Natural killer cell (primary cell): Measurements from ENCODE around the gene CILP. TPM values are rescaled to one million over a fixed set of nuclear protein-coding genes. Genes with fewer than 3 reads are reported as not detected.

Source experiments
- ATAC-seq, 3 donors: fragments of 150-1000 bp in 2 of 3; fragments of 200-7000 bp in 1 of 3; cut with Tn5 transposase; 1 replicate in 1 of 3; 2 replicates in 2 of 3; pipeline ENCODE4 v1.10.0; 2021; ENCODE audit warnings: mild to moderate bottlenecking in 2 of 3, moderate library complexity in 2 of 3
- DNase-seq, 2 donors: peaks; one replicate each; pipeline versions ENCODE4 v3.0.0 to v3.0.0-alpha.2; 2013 to 2021; ENCODE audit warnings: mixed read lengths in 1 of 2
- H3K27ac ChIP-seq: one replicate; pipeline ENCODE4 v1.5.1; 2013; ENCODE audit warnings: mild to moderate bottlenecking, low read length
- H3K27me3 ChIP-seq: one replicate; pipeline ENCODE4 v1.6.1; 2013; ENCODE audit warnings: low read length; ENCODE audit not compliant: control insufficient read depth, insufficient read depth
- H3K36me3 ChIP-seq: one replicate; pipeline ENCODE4 v1.6.1; 2013; ENCODE audit warnings: low read length; ENCODE audit not compliant: control insufficient read depth, insufficient read depth
- H3K4me1 ChIP-seq: one replicate; pipeline ENCODE4 v1.6.1; 2013; ENCODE audit warnings: low read length; ENCODE audit not compliant: control insufficient read depth, insufficient read depth
- H3K4me3 ChIP-seq: one replicate; pipeline ENCODE4 v1.5.1; 2013; ENCODE audit warnings: low read length
- H3K9me3 ChIP-seq: one replicate; pipeline ENCODE4 v1.6.1; 2013; ENCODE audit warnings: low read length; ENCODE audit not compliant: control insufficient read depth, insufficient read depth
- H3K27ac Mint-ChIP-seq, 2 donors: one replicate each; pipeline ENCODE4 v1.8.0; 2022; ENCODE audit warnings: mild to moderate bottlenecking in 2 of 2, mixed read lengths in 2 of 2, moderate library complexity in 1 of 2
- H3K27me3 Mint-ChIP-seq, 2 donors: one replicate each; pipeline ENCODE4 v1.8.0; 2022; ENCODE audit warnings: low read depth in 2 of 2, mixed read lengths in 2 of 2
- H3K36me3 Mint-ChIP-seq: one replicate; pipeline ENCODE4 v1.8.0; 2022; ENCODE audit warnings: mixed read lengths
- H3K4me1 Mint-ChIP-seq, 2 donors: one replicate each; pipeline ENCODE4 v1.8.0; 2022; ENCODE audit warnings: mixed read lengths in 2 of 2
- H3K4me3 Mint-ChIP-seq: one replicate; pipeline ENCODE4 v1.8.0; 2022; ENCODE audit warnings: mild to moderate bottlenecking, moderate library complexity, mixed read lengths
- H3K9me3 Mint-ChIP-seq, 2 donors: one replicate each; pipeline ENCODE4 v1.8.0; 2022; ENCODE audit warnings: mixed read lengths in 2 of 2
- CTCF ChIP-seq: fragments of 200-600 bp; IDR thresholded peaks from one replicate; pipeline ENCODE4 v1.8.0; 2022; ENCODE audit warnings: antibody characterized with exemption
- WGBS: methylation state at CpG from one replicate; pipeline ENCODE4 v1.1.7; 2013; ENCODE audit warnings: missing lambda C conversion rate; ENCODE audit not compliant: insufficient coverage; 5-methylcytosine and 5-hydroxymethylcytosine counted together
- intact Hi-C: fragments of 100-400 bp; cut with micrococcal nuclease; formaldehyde crosslinking; loops from one replicate; pipeline ENCODE4 v1.14.2; 2022
- total RNA-seq, 4 donors: library from RNA; stranded (reverse); fragments of 120-200 nt in 1 of 4; gene quantifications; one replicate each; pipeline versions ENCODE4 v1.2.3 to v1.2.4, GENCODE V29; 2013 to 2022

CILP gene
- total RNA-seq, 3 donors from 2014 or later (not counting 1 experiment from before 2014, with no cell fraction given) = 0.24 to 0.61 (median 0.35) TPM

DNA sequence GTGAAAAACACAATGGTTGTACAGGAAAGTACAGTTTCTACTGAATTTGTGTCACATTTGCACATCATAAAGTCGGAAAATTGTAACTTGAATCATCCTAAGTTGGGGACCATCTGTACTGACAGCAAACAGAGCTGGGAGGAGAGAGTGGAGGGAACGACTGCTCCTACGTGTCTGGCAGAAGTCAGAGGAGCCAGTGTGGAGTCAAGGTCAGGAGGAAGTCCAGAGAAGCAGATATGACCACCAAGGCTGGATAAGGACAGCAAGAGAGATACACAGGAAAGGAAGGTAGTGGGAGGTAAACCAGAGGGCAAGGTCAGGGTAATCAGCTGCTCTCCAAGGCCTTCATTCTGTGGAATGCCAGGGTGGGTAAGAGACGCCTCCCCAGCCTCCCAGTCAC lies 2.7 kb upstream of the CILP start:
- TF ChIP-seq CTCF = no peak
- H3K27ac ChIP-seq = no peak overlapping the region
- no peaks in the 10 kb centered on the region for H3K36me3 Mint-ChIP-seq
- H3K27ac Mint-ChIP-seq = no peak overlapping the region
- no peak for ATAC-seq
- 81% methylated on average over 3 of the region's 4 CpGs for WGBS
- H3K9me3 Mint-ChIP-seq = no peaks in the 10 kb centered on the region
- H3K36me3 ChIP-seq = no peaks in the 10 kb centered on the region
- no peaks in the 10 kb centered on the region for H3K27me3 Mint-ChIP-seq
- H3K9me3 ChIP-seq = no peaks in the 10 kb centered on the region
- no peaks in the 10 kb centered on the region for H3K27me3 ChIP-seq
- peaks cover 0 to 4% of the 10 kb centered on the region in 2 donors for H3K4me1 Mint-ChIP-seq
- H3K4me1 ChIP-seq = no peaks in the 10 kb centered on the region
- no peak overlapping the region for H3K4me3 ChIP-seq
- intact Hi-C loops = no loop called here
- DNase-seq = no peak
- H3K4me3 Mint-ChIP-seq = no peak overlapping the region

- ATAC-seq (no peak), DNase-seq (no peak)
- Mint-ChIP-seq H3K27ac (no peak overlapping the region), H3K4me3 (no peak overlapping the region), H3K4me1 (peaks cover 0 to 4% of the 10 kb centered on the region in 2 donors), H3K27me3 (no peaks in the 10 kb centered on the region), H3K9me3 (no peaks in the 10 kb centered on the region), H3K36me3 (no peaks in the 10 kb centered on the region)
- H3K27ac ChIP-seq = no peak overlapping the region
- H3K9me3 ChIP-seq = no peaks in the 10 kb centered on the region
- 84% methylated on average over 2 of the region's 2 CpGs for WGBS
- no peaks in the 10 kb centered on the region for H3K4me1 ChIP-seq
- TF ChIP-seq CTCF = no peak
- intact Hi-C loops = no loop called here
- H3K27me3 ChIP-seq = no peaks in the 10 kb centered on the region
- no peak overlapping the region for H3K4me3 ChIP-seq
- no peaks in the 10 kb centered on the region for H3K36me3 ChIP-seq
Measured at GRCh38 chr15:65213241-65213640, 2.0 kb upstream of the CILP start.

DNA sequence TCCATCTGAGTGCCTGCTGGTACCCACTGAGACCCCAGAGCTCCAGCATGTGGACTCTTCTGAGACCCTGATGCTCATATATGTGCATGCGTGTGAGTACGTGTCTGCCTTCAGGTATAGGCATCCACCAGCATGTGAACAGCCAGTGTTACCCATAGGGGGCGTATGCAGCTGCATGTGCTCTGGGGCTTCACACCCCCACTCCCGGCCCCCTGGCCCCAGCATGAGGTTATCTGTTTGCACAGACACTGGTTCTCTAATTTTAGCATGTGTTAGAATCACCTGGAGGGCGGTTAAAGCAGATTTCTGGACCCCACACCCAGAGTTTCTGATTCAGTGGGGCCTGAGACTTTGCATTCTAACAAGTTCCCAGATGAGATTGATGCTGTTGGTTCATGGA lies 824 bp upstream of the CILP start:
- H3K4me1 ChIP-seq = no peaks in the 10 kb centered on the region
- no peak overlapping the region for H3K27ac ChIP-seq
- H3K9me3 ChIP-seq = no peaks in the 10 kb centered on the region
- no peaks in the 10 kb centered on the region for H3K4me1 Mint-ChIP-seq
- no peaks in the 10 kb centered on the region for H3K36me3 Mint-ChIP-seq
- ATAC-seq = peak; percentile 41 to 59 (median 54)
- H3K4me3 Mint-ChIP-seq = no peak overlapping the region
- no peaks in the 10 kb centered on the region for H3K9me3 Mint-ChIP-seq
- 71% methylated on average over 5 of the region's 5 CpGs for WGBS
- no peak overlapping the region for H3K27ac Mint-ChIP-seq
- H3K27me3 Mint-ChIP-seq = no peaks in the 10 kb centered on the region
- intact Hi-C loops = no loop called here
- DNase-seq = peak in 1 of 2 donors; percentile 59
- H3K36me3 ChIP-seq = no peaks in the 10 kb centered on the region
- peak; percentile 25 for TF ChIP-seq CTCF
- no peaks in the 10 kb centered on the region for H3K27me3 ChIP-seq
- no peak overlapping the region for H3K4me3 ChIP-seq

GRCh38 chr15:65211482-65211982 lies 259 bp upstream of the CILP start:
- H3K27ac ChIP-seq = no peak overlapping the region
- Mint-ChIP-seq H3K4me3 (no peak overlapping the region), H3K36me3 (no peaks in the 10 kb centered on the region), H3K27ac (no peak overlapping the region), H3K27me3 (no peaks in the 10 kb centered on the region), H3K9me3 (no peaks in the 10 kb centered on the region), H3K4me1 (no peaks in the 10 kb centered on the region)
- no peak for TF ChIP-seq CTCF
- H3K9me3 ChIP-seq = no peaks in the 10 kb centered on the region
- H3K27me3 ChIP-seq = no peaks in the 10 kb centered on the region
- ATAC-seq (no peak), DNase-seq (no peak)
- no peaks in the 10 kb centered on the region for H3K4me1 ChIP-seq
- intact Hi-C loops = no loop called here
- no peaks in the 10 kb centered on the region for H3K36me3 ChIP-seq
- WGBS = 66% methylated on average over 6 of the region's 6 CpGs
- H3K4me3 ChIP-seq = no peak overlapping the region
